Ishikawa (cell line): ENCODE measurements around the gene INTS6.

ENCODE experiments used
- CEBPB ChIP-seq: IDR thresholded peaks from 2 replicates; pipeline ENCODE4 v1.6.1; 2012
- EGR1 ChIP-seq: IDR thresholded peaks from 2 replicates; pipeline ENCODE4 v1.6.1; 2012
- EP300 ChIP-seq: IDR thresholded peaks from 2 replicates; pipeline ENCODE4 v1.6.1; 2012; ENCODE audit warnings: borderline replicate concordance
- FOXM1 ChIP-seq: IDR thresholded peaks from 2 replicates; pipeline ENCODE4 v1.6.1; 2012; ENCODE audit warnings: low read depth, borderline replicate concordance
- NFIC ChIP-seq: IDR thresholded peaks from 2 replicates; pipeline ENCODE4 v1.6.1; 2012
- RAD21 ChIP-seq: IDR thresholded peaks from 2 replicates; pipeline ENCODE4 v1.6.1; 2012; ENCODE audit warnings: low read depth
- TAF1 ChIP-seq: IDR thresholded peaks from 2 replicates; pipeline ENCODE4 v1.6.1; 2012; ENCODE audit warnings: low read depth, mild to moderate bottlenecking
- TCF12 ChIP-seq: IDR thresholded peaks from 2 replicates; pipeline ENCODE4 v1.6.1; 2012; ENCODE audit warnings: low read depth
- YY1 ChIP-seq: IDR thresholded peaks from 2 replicates; pipeline ENCODE4 v1.6.1; 2012; ENCODE audit warnings: low read depth
- ZBTB7A ChIP-seq: IDR thresholded peaks from 2 replicates; pipeline ENCODE4 v1.6.1; 2012; ENCODE audit warnings: low read depth
- TF ChIP-seq, protein P1 (sequence below): IDR thresholded peaks from 2 replicates; pipeline ENCODE4 v1.6.1; 2012; ENCODE audit warnings: low read depth, mild to moderate bottlenecking

GRCh38 chr13:51360489-51360888 is 92.3 kb downstream of the INTS6 start:
- TF ChIP-seq, protein P1, sequence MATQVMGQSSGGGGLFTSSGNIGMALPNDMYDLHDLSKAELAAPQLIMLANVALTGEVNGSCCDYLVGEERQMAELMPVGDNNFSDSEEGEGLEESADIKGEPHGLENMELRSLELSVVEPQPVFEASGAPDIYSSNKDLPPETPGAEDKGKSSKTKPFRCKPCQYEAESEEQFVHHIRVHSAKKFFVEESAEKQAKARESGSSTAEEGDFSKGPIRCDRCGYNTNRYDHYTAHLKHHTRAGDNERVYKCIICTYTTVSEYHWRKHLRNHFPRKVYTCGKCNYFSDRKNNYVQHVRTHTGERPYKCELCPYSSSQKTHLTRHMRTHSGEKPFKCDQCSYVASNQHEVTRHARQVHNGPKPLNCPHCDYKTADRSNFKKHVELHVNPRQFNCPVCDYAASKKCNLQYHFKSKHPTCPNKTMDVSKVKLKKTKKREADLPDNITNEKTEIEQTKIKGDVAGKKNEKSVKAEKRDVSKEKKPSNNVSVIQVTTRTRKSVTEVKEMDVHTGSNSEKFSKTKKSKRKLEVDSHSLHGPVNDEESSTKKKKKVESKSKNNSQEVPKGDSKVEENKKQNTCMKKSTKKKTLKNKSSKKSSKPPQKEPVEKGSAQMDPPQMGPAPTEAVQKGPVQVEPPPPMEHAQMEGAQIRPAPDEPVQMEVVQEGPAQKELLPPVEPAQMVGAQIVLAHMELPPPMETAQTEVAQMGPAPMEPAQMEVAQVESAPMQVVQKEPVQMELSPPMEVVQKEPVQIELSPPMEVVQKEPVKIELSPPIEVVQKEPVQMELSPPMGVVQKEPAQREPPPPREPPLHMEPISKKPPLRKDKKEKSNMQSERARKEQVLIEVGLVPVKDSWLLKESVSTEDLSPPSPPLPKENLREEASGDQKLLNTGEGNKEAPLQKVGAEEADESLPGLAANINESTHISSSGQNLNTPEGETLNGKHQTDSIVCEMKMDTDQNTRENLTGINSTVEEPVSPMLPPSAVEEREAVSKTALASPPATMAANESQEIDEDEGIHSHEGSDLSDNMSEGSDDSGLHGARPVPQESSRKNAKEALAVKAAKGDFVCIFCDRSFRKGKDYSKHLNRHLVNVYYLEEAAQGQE, result no peak
- TF ChIP-seq FOXM1 (no peak), YY1 (no peak), ZBTB7A (no peak), TCF12 (no peak), TAF1 (no peak), NFIC (no peak), EGR1 (no peak), CEBPB (no peak), EP300 (no peak), RAD21 (no peak)
